Endothelial cell of umbilical vein (primary cell): Measurements from ENCODE around the gene BSDC1. TPM values are rescaled to one million over a fixed set of nuclear protein-coding genes. Genes with fewer than 3 reads are reported as not detected.

Experiments used
- BruUV-seq: library from RNA; stranded (reverse); fragments of 400-500 nt; replicated peaks from 2 replicates; lab custom pipeline; 2021; lab: Mats Ljungman, UMichigan
- CTCF ChIA-PET: fragments of 300-600, 350-600 bp; sonication (Branson Sonifier 250); formaldehyde crosslinking; loops from one replicate; lab custom pipeline; 2021; ENCODE audit warnings: antibody characterized with exemption, inconsistent platforms; lab: Charles Lee
- POLR2A ChIA-PET: fragments of 300-600, 350-600 bp; sonication (Branson Sonifier 250); formaldehyde crosslinking; loops from one replicate; lab custom pipeline; 2021; ENCODE audit warnings: antibody characterized with exemption, inconsistent platforms; lab: Charles Lee
- DNase-seq: peaks from one replicate; pipeline ENCODE4 v3.0.0-alpha.2; 2011; ENCODE audit warnings: low read depth, low spot score
- FAIRE-seq: peaks from 2 replicates; lab custom pipeline; 2011; peaks lifted over from hg19 to GRCh38; lab: Jason Lieb, UNC
- H2AFZ ChIP-seq: 2 replicates; pipeline ENCODE4 v1.6.0; 2012; ENCODE audit warnings: low read depth, low read length, control low read depth, inconsistent platforms
- H3K27ac ChIP-seq: 2 replicates; pipeline ENCODE4 v1.5.1; 2011; ENCODE audit warnings: low read depth, mild to moderate bottlenecking, control low read depth, low read length, moderate library complexity; ENCODE audit not compliant: insufficient read depth
- H3K27me3 ChIP-seq, 2 experiments: 2 replicates each; pipeline versions ENCODE4 v1.6.0 to v1.6.1; 2011; ENCODE audit warnings: low read length in 2 of 2, mixed read lengths in 1 of 2; ENCODE audit not compliant: control insufficient read depth in 2 of 2, insufficient read depth in 2 of 2
- H3K36me3 ChIP-seq, 2 experiments: 2 replicates in 1 of 2; 3 replicates in 1 of 2; pipeline ENCODE4 v1.5.1; 2011; ENCODE audit warnings: low read length in 2 of 2, mild to moderate bottlenecking in 1 of 2, moderate library complexity in 1 of 2; ENCODE audit not compliant: control insufficient read depth in 2 of 2, insufficient read depth in 2 of 2; ENCODE audit errors: extremely low read depth in 1 of 2
- H3K4me1 ChIP-seq: 3 replicates; pipeline ENCODE4 v1.5.1; 2011; ENCODE audit warnings: mild to moderate bottlenecking, low read length; ENCODE audit not compliant: control insufficient read depth, insufficient read depth; ENCODE audit errors: extremely low read depth
- H3K4me2 ChIP-seq: 2 replicates; pipeline ENCODE4 v1.6.1; 2011; ENCODE audit warnings: low read length, control low read depth, mixed read lengths; ENCODE audit not compliant: insufficient read depth
- H3K4me3 ChIP-seq, 3 experiments: fragments of 200-600 bp in 1 of 3; sonication (generic), shearing (Covaris generic) in 1 of 3; replicated peaks in 1 of 3; 2 replicates each; pipeline ENCODE4 v1.5.1; 2011 to 2016; ENCODE audit warnings: control low read depth in 3 of 3, low read length in 3 of 3, mild to moderate bottlenecking in 2 of 3, inconsistent platforms in 1 of 3, low read depth in 1 of 3, moderate library complexity in 1 of 3; ENCODE audit not compliant: insufficient read depth in 1 of 3
- H3K79me2 ChIP-seq: 2 replicates; pipeline ENCODE4 v1.6.0; 2012; ENCODE audit warnings: low read length, inconsistent platforms; ENCODE audit not compliant: control insufficient read depth, insufficient read depth
- H3K9ac ChIP-seq: replicated peaks from 2 replicates; pipeline ENCODE3; 2011; ENCODE audit warnings: low read length, control low read depth; ENCODE audit not compliant: insufficient read depth; ENCODE audit errors: extremely low read depth
- H3K9me1 ChIP-seq: replicated peaks from 3 replicates; pipeline ENCODE4 v1.6.0; 2011; ENCODE audit warnings: mild to moderate bottlenecking, low read length; ENCODE audit not compliant: control insufficient read depth, insufficient read depth; ENCODE audit errors: extremely low read depth
- H3K9me3 ChIP-seq: replicated peaks from 2 replicates; pipeline ENCODE4 v1.5.1; 2012; ENCODE audit warnings: low read length, inconsistent platforms; ENCODE audit not compliant: control insufficient read depth, insufficient read depth
- H4K20me1 ChIP-seq: replicated peaks from 2 replicates; pipeline ENCODE3; 2011; ENCODE audit warnings: mild to moderate bottlenecking, low read length; ENCODE audit not compliant: control insufficient read depth, insufficient read depth; ENCODE audit errors: extremely low read depth
- POLR2A ChIP-seq: IDR thresholded peaks from 2 replicates; pipeline ENCODE4 v1.6.1; 2012; ENCODE audit warnings: low read depth, mild to moderate bottlenecking, control low read depth, low read length
- POLR2AphosphoS5 ChIP-seq: IDR thresholded peaks from 2 replicates; pipeline ENCODE4 v1.6.1; 2012; ENCODE audit warnings: low read depth, mild to moderate bottlenecking, control low read depth, low read length, moderate library complexity; ENCODE audit not compliant: insufficient read depth
- dilution Hi-C: fragments of 300-500 bp; cut with MboI; formaldehyde crosslinking; loops from one replicate; pipeline ENCODE4 v1.15.0; 2019; ENCODE audit warnings: low sequenced_read_pairs; ENCODE audit not compliant: extremely low pct_ligation_motif_present
- intact Hi-C: fragments of 100-400 bp; cut with micrococcal nuclease; formaldehyde crosslinking; loops from one replicate; pipeline ENCODE4 v1.10.0; 2022
- polyA plus RNA-seq, 4 experiments: library from polyadenylated mRNA; depleted of rRNA in 3 of 4; stranded (reverse) in 3 of 4; unstranded in 1 of 4; fragments of >200 nt; gene quantifications; 2 replicates each; pipeline versions ENCODE4 v1.2.1 to v1.2.3, GENCODE V29; 2011 to 2012; ENCODE audit warnings: missing spikeins in 1 of 4
- total RNA-seq: library from RNA; stranded (reverse); gene quantifications from 2 replicates; pipeline ENCODE4 v1.2.3, GENCODE V29; 2021
- TF ChIP-seq, protein P1 (sequence below), 2 donors: IDR thresholded peaks; 1 replicate in 1 of 2; 2 replicates in 1 of 2; pipeline ENCODE4 v1.5.1; 2011; ENCODE audit warnings: low read length in 2 of 2, mild to moderate bottlenecking in 2 of 2, moderate library complexity in 2 of 2, control low read depth in 1 of 2, inconsistent platforms in 1 of 2, low read depth in 1 of 2; ENCODE audit not compliant: insufficient read depth in 1 of 2; ENCODE audit errors: extremely low read depth in 1 of 2

The BSDC1 gene
- total and polyA plus RNA-seq, 2 donors (not counting 3 experiments of a cell fraction or from before 2014, with no cell fraction given): 44.3 to 64.6 TPM

DNA sequence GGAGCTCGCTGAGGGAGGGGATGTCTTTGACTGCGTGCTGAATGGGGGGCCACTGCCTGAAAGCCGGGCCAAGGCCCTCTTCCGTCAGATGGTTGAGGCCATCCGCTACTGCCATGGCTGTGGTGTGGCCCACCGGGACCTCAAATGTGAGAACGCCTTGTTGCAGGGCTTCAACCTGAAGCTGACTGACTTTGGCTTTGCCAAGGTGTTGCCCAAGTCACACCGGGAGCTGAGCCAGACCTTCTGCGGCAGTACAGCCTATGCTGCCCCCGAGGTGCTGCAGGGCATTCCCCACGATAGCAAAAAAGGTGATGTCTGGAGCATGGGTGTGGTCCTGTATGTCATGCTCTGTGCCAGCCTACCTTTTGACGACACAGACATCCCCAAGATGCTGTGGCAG is 30.5 kb downstream of the BSDC1 start:
- Histone ChIP-seq H3K4me3 (no peak overlapping the region), H3K4me2 (no peak overlapping the region), H3K27ac (no peak overlapping the region), H3K9me3 (no peaks in the 10 kb centered on the region), H3K36me3 (peaks cover 5 to 35% of the 10 kb centered on the region in 2 experiments), H2AFZ (no peak overlapping the region), H3K9me1 (no peaks in the 10 kb centered on the region), H3K27me3 (no peaks in the 10 kb centered on the region), H3K4me1 (peaks cover 7% of the 10 kb centered on the region), H3K79me2 (no peaks in the 10 kb centered on the region), H3K9ac (no peak overlapping the region), H4K20me1 (no peaks in the 10 kb centered on the region)
- ChIA-PET POLR2A (interaction anchor here (1.7 kb wide), 1 partner anchor 28 kb away, joined by 8 read pairs; the partner anchor contains the start of gene MARCKSL1), CTCF (interaction anchor here (1.7 to 2.0 kb wide), 2 partner anchors 10 to 147 kb away, joined by 5 to 16 read pairs; no protein-coding TSS in a partner anchor)
- intact Hi-C loops (loop anchor here (5.0 kb wide), 1 partner anchor 146 kb away; no protein-coding TSS in a partner anchor), dilution Hi-C loops (no loop called here)
- DNase-seq (no peak), FAIRE-seq (no peak)
- BruUV-seq: no TSS peak
- TF ChIP-seq POLR2AphosphoS5 (no peak), POLR2A (peak; percentile 9)
- TF ChIP-seq, protein P1, sequence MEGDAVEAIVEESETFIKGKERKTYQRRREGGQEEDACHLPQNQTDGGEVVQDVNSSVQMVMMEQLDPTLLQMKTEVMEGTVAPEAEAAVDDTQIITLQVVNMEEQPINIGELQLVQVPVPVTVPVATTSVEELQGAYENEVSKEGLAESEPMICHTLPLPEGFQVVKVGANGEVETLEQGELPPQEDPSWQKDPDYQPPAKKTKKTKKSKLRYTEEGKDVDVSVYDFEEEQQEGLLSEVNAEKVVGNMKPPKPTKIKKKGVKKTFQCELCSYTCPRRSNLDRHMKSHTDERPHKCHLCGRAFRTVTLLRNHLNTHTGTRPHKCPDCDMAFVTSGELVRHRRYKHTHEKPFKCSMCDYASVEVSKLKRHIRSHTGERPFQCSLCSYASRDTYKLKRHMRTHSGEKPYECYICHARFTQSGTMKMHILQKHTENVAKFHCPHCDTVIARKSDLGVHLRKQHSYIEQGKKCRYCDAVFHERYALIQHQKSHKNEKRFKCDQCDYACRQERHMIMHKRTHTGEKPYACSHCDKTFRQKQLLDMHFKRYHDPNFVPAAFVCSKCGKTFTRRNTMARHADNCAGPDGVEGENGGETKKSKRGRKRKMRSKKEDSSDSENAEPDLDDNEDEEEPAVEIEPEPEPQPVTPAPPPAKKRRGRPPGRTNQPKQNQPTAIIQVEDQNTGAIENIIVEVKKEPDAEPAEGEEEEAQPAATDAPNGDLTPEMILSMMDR (IDR thresholded peaks at IDR 0.05; ENCODE audit: extremely low read depth in 1 of 2, insufficient read depth in 1 of 2, low read depth in 1 of 2, low read length in 2 of 2): no peak
